ENCODE results near the gene MYRFL. TPM values are rescaled to one million over a fixed set of nuclear protein-coding genes. Genes with fewer than 3 reads are reported as not detected.

Gene MYRFL
- polyA plus RNA-seq, 1 donor from 2014 or later = not detected

DNA sequence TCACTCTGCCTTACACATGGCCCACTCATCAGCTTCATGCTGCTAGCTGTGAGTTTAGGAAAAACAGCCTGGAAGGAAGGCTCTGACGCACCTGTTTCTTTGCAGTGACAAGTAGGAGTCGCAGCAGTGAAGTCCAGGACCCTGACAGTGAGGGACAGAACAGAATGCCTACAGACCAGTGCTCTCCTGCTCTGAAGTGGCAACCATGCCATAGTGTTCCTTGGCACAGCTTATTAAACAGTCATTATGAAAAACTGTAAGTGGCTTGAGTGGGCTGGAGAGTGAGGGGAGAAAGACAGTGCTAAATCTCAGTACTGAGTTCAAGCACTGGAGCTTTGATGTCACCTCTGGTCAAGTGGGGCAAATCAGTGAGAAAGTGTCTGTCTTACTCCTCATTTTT is 61.7 kb downstream of the MYRFL start:
- Histone ChIP-seq H3K9ac (ENCODE audit: low read length) (no peak overlapping the region), H3K79me2 (replicated peaks; ENCODE audit: insufficient read depth, low read length) (no peaks in the 10 kb centered on the region), H3F3A (ENCODE audit: insufficient read depth, low read length, poor library complexity, severe bottlenecking) (no peaks in the 10 kb centered on the region), H3K4me2 (ENCODE audit: low read length) (no peak overlapping the region), H3K9me3 (ENCODE audit: low read length) (no peaks in the 10 kb centered on the region), H3K4me3 (ENCODE audit: low read length) (no peak overlapping the region), H4K20me1 (ENCODE audit: insufficient read depth) (no peaks in the 10 kb centered on the region), H3K27ac (ENCODE audit: low read length) (no peak overlapping the region), H3K9me2 (ENCODE audit: insufficient read depth, low read length) (no peaks in the 10 kb centered on the region), H3K36me3 (ENCODE audit: insufficient read depth, low read length) (no peaks in the 10 kb centered on the region), H2AFZ (ENCODE audit: low read depth, low read length) (no peak overlapping the region), H3K27me3 (ENCODE audit: insufficient read depth, low read depth, low read length) (no peaks in the 10 kb centered on the region)
- TF ChIP-seq, protein P1, sequence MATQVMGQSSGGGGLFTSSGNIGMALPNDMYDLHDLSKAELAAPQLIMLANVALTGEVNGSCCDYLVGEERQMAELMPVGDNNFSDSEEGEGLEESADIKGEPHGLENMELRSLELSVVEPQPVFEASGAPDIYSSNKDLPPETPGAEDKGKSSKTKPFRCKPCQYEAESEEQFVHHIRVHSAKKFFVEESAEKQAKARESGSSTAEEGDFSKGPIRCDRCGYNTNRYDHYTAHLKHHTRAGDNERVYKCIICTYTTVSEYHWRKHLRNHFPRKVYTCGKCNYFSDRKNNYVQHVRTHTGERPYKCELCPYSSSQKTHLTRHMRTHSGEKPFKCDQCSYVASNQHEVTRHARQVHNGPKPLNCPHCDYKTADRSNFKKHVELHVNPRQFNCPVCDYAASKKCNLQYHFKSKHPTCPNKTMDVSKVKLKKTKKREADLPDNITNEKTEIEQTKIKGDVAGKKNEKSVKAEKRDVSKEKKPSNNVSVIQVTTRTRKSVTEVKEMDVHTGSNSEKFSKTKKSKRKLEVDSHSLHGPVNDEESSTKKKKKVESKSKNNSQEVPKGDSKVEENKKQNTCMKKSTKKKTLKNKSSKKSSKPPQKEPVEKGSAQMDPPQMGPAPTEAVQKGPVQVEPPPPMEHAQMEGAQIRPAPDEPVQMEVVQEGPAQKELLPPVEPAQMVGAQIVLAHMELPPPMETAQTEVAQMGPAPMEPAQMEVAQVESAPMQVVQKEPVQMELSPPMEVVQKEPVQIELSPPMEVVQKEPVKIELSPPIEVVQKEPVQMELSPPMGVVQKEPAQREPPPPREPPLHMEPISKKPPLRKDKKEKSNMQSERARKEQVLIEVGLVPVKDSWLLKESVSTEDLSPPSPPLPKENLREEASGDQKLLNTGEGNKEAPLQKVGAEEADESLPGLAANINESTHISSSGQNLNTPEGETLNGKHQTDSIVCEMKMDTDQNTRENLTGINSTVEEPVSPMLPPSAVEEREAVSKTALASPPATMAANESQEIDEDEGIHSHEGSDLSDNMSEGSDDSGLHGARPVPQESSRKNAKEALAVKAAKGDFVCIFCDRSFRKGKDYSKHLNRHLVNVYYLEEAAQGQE (IDR thresholded peaks at IDR 0.05; ENCODE audit: borderline replicate concordance) = no peak
- TF ChIP-seq RAD21 (conservative IDR thresholded peaks at IDR 0.05) = no peak
- TF ChIP-seq CTCF (IDR thresholded peaks at IDR 0.05; ENCODE audit: poor library complexity, severe bottlenecking) = no peak
- no peak for TF ChIP-seq MXI1 (conservative IDR thresholded peaks at IDR 0.05; ENCODE audit: poor library complexity, severe bottlenecking)
- TF ChIP-seq POLR2AphosphoS5 (IDR thresholded peaks at IDR 0.05) = no peak
- no peak for TF ChIP-seq EZH2 (IDR thresholded peaks at IDR 0.05; ENCODE audit: borderline replicate concordance, insufficient read depth, low read length, poor library complexity, severe bottlenecking)
- no peak for TF ChIP-seq TAF1 (IDR thresholded peaks at IDR 0.05; ENCODE audit: low read depth)
- no peak for TF ChIP-seq SMC3 (conservative IDR thresholded peaks at IDR 0.05; ENCODE audit: poor library complexity)
- no peak for TF ChIP-seq EP300 (conservative IDR thresholded peaks at IDR 0.05; ENCODE audit: poor library complexity, severe bottlenecking)

DNA sequence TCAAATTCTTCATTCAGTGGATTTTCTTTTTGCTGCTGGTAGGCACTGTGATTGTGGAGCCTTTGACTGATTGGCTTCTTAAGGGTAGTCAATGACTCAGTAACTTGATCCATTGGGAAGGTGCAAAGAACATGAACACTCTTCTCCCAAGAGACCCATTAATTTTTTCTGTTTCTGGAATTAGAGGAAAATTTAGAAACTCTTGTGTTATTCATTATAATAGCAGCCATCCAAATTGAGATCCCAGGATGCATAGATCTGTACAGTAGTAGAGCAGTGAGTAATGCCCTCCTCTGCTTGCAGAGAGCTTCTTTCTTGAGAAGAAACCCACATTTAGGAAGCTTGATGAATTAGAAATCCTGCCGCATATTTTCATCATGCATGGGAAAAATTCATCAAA is 63.9 kb downstream of the MYRFL start:
- TF ChIP-seq MXI1 (conservative IDR thresholded peaks at IDR 0.05; ENCODE audit: poor library complexity, severe bottlenecking) = no peak
- TF ChIP-seq, protein P1 (IDR thresholded peaks at IDR 0.05; ENCODE audit: borderline replicate concordance) = no peak
- no peak for TF ChIP-seq RAD21 (conservative IDR thresholded peaks at IDR 0.05)
- TF ChIP-seq CTCF (IDR thresholded peaks at IDR 0.05; ENCODE audit: poor library complexity, severe bottlenecking) = no peak
- no peak for TF ChIP-seq EP300 (conservative IDR thresholded peaks at IDR 0.05; ENCODE audit: poor library complexity, severe bottlenecking)
- TF ChIP-seq SMC3 (conservative IDR thresholded peaks at IDR 0.05; ENCODE audit: poor library complexity) = no peak
- no peak for TF ChIP-seq EZH2 (IDR thresholded peaks at IDR 0.05; ENCODE audit: borderline replicate concordance, insufficient read depth, low read length, poor library complexity, severe bottlenecking)
- TF ChIP-seq TAF1 (IDR thresholded peaks at IDR 0.05; ENCODE audit: low read depth) = no peak
- TF ChIP-seq POLR2AphosphoS5 (IDR thresholded peaks at IDR 0.05) = no peak
- no peak overlapping the region for H3K4me3 ChIP-seq (ENCODE audit: low read length)
- H3K79me2 ChIP-seq (replicated peaks; ENCODE audit: insufficient read depth, low read length) = no peaks in the 10 kb centered on the region
- no peaks in the 10 kb centered on the region for H3K9me2 ChIP-seq (ENCODE audit: insufficient read depth, low read length)
- no peak overlapping the region for H3K9ac ChIP-seq (ENCODE audit: low read length)
- H3K36me3 ChIP-seq (ENCODE audit: insufficient read depth, low read length) = no peaks in the 10 kb centered on the region
- H3K27me3 ChIP-seq (ENCODE audit: insufficient read depth, low read depth, low read length) = no peaks in the 10 kb centered on the region
- no peak overlapping the region for H3K4me2 ChIP-seq (ENCODE audit: low read length)
- no peaks in the 10 kb centered on the region for H3F3A ChIP-seq (ENCODE audit: insufficient read depth, low read length, poor library complexity, severe bottlenecking)
- H2AFZ ChIP-seq (ENCODE audit: low read depth, low read length) = no peak overlapping the region
- H4K20me1 ChIP-seq (ENCODE audit: insufficient read depth) = no peaks in the 10 kb centered on the region
- H3K27ac ChIP-seq (ENCODE audit: low read length) = no peak overlapping the region
- H3K9me3 ChIP-seq (ENCODE audit: low read length) = no peaks in the 10 kb centered on the region
